ENCODE results near the gene RBM34. TPM values are rescaled to one million over a fixed set of nuclear protein-coding genes. Genes with fewer than 3 reads are reported as not detected.

The RBM34 gene
- total and polyA plus RNA-seq, 12 donors = 41.5 to 139 (median 52.7) TPM

DNA sequence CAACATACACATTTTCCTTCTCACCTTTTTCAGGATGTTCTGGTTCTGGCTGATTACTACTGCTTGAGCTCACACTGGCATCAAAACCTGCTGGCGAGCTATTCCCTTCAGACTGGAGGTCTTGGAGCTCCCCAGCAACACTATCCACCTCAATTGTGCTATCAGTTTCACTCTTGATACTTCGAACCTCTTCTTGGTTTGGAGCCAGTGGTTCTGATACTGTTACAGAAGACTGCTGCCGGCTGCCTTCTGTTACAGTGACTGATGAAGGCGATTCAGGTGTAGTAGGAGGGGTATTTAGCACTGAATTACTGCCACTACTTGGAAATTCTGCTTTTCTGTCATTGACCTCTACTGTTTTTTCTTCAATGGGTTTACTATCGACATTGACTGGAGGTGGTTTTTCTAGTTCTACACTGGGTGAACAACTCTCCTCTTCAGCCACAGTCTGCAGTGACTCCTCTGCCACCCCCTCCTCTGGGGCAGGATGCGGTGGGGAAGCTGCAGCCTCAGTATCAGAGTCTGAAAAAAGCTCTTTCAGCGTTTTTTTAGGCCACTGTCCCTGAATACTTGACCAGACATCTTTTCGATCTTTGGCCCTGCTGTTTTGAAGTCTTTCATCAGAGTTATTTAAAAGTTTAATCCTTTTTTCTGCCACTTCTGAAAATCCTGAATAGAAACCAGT lies 20.7 kb upstream of the RBM34 start:
- WGBS, 2 donors = 84% methylated on average over 8 of the region's 8 CpGs
- peaks cover 0 to 89% (median 22%) of the 10 kb centered on the region in 9 donors for H3K36me3 ChIP-seq

DNA sequence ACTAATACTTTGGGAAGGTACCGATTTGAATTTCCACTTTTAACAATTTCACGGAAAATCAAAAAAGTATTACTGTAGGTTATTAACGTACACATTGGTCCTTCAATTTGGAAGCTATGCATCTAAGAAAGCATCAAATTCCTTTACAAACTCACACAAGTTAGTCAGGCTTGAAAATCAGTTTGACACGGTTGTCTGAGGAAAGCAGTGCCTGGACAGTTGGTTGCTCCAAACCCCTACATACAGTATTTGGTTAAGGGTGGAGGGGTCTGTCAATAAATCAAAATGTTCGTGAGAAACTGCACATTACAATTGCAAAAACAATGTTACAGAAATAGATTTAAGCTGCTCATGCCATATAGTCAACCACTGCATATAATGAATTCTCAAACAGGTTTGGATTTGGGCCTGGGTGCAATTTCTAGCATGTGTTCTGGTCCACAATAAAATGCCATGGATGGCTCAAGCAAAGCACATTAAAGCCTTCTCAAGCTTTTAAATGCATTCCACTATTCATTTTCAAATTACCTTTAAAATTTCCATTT lies 19.9 kb upstream of the RBM34 start:
- ATAC-seq = no peak

More for the DNA sequence above, 20.7 kb upstream of the RBM34 start:
- Histone ChIP-seq H3K27ac (no peak overlapping the region), H3K9me3 (no peaks in the 10 kb centered on the region), H3K4me3 (no peak overlapping the region), H3K4me1 (no peaks in the 10 kb centered on the region), H3K27me3 (no peaks in the 10 kb centered on the region)
- ATAC-seq (no peak), DNase-seq (no peak)
- TF ChIP-seq, protein P1, sequence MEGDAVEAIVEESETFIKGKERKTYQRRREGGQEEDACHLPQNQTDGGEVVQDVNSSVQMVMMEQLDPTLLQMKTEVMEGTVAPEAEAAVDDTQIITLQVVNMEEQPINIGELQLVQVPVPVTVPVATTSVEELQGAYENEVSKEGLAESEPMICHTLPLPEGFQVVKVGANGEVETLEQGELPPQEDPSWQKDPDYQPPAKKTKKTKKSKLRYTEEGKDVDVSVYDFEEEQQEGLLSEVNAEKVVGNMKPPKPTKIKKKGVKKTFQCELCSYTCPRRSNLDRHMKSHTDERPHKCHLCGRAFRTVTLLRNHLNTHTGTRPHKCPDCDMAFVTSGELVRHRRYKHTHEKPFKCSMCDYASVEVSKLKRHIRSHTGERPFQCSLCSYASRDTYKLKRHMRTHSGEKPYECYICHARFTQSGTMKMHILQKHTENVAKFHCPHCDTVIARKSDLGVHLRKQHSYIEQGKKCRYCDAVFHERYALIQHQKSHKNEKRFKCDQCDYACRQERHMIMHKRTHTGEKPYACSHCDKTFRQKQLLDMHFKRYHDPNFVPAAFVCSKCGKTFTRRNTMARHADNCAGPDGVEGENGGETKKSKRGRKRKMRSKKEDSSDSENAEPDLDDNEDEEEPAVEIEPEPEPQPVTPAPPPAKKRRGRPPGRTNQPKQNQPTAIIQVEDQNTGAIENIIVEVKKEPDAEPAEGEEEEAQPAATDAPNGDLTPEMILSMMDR (IDR thresholded peaks at IDR 0.05) = no peak
- intact Hi-C loops (cut with DNase I) = no loop called here

DNA sequence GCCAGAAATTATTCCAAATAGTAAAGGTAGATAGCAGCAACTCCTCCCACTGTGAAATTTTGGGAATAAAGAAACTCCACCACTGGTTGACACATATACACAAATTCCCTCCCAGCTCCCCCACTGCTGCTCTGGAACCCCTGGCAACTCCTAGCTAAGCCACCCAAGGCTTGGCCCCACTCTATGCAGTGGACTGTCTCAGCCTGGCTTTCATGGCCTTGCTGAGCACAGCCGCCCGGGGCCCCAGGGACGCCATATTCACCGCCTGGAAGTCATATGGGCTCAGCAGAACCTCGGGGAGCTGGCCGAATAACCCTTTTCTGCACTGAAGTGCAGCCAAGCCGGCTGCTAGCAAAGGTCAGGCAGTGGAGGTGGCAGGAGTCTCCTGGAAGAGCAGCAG lies 15.4 kb upstream of the RBM34 start:
- intact Hi-C loops (cut with DNase I) = no loop called here
- Histone ChIP-seq H3K36me3 (peaks cover 0 to 90% (median 38%) of the 10 kb centered on the region in 9 donors), H3K4me3 (no peak overlapping the region), H3K4me1 (no peaks in the 10 kb centered on the region), H3K9me3 (no peaks in the 10 kb centered on the region), H3K27me3 (no peaks in the 10 kb centered on the region), H3K27ac (no peak overlapping the region)
- TF ChIP-seq, protein P1 (IDR thresholded peaks at IDR 0.05) = no peak
- WGBS, 2 donors = 80 to 83% methylated on average over 7 of the region's 7 CpGs
- DNase-seq = no peak
- ATAC-seq = no peak

More for the DNA sequence above, 19.9 kb upstream of the RBM34 start:
- Histone ChIP-seq H3K4me3 (no peak overlapping the region), H3K27me3 (no peaks in the 10 kb centered on the region), H3K9me3 (no peaks in the 10 kb centered on the region), H3K4me1 (no peaks in the 10 kb centered on the region), H3K36me3 (peaks cover 0 to 90% (median 22%) of the 10 kb centered on the region in 9 donors), H3K27ac (no peak overlapping the region)
- no peak for DNase-seq
- TF ChIP-seq, protein P1 (IDR thresholded peaks at IDR 0.05) = no peak
- 91 to 94% methylated on average over 5 of the region's 5 CpGs for WGBS, 2 donors
- intact Hi-C loops (cut with DNase I) = no loop called here

DNA sequence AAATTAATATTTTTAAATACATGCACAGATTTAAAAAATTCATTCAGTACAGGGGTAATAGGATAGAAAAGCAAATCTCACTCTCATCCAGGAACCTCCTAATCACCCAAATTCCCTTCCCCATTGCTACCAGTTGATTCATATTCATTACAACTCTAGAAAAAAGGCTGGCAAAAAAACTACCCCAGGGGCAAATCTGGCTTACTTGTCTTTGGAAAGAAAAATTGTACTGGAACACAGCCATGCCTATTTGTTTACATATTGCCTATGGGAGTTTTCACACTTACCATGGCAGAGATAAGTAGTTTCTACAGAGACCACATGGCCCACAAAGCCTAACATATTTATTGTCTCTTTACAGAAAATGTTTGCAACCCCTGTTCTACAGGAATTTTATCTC lies 8.9 kb upstream of the RBM34 start:
- H3K4me1 ChIP-seq = no peaks in the 10 kb centered on the region
- H3K4me3 ChIP-seq = no peak overlapping the region
- ATAC-seq = no peak
- no peak overlapping the region for H3K27ac ChIP-seq
- peaks cover 0 to 94% (median 43%) of the 10 kb centered on the region in 9 donors for H3K36me3 ChIP-seq
- no peaks in the 10 kb centered on the region for H3K27me3 ChIP-seq
- TF ChIP-seq, protein P1 (IDR thresholded peaks at IDR 0.05) = no peak
- DNase-seq = no peak
- intact Hi-C loops (cut with DNase I) = no loop called here
- H3K9me3 ChIP-seq = no peaks in the 10 kb centered on the region

Data from heart right ventricle (tissue), 16 donors.